ENCODE results near the gene BRD3.

BRD3 gene

GRCh38 chr9:134043531-134043988 lies 24.3 kb downstream of the BRD3 start:
- no peaks in the 10 kb centered on the region for H3K4me1 ChIP-seq (ENCODE audit: low read length)
- no peaks in the 10 kb centered on the region for H4K20me1 ChIP-seq (ENCODE audit: insufficient read depth, low read length)
- H3K79me2 ChIP-seq (ENCODE audit: low read length) = no peaks in the 10 kb centered on the region
- TF ChIP-seq EZH2phosphoT487 (IDR thresholded peaks at IDR 0.05; ENCODE audit: low read depth) (no peak), CTCF (IDR thresholded peaks at IDR 0.05; ENCODE audit: low read depth, low read length) (no peak)
- peaks cover 14% of the 10 kb centered on the region for H3K36me3 ChIP-seq (replicated peaks; ENCODE audit: low read depth, low read length)
- H3K27me3 ChIP-seq (ENCODE audit: low read depth, low read length) = no peaks in the 10 kb centered on the region
- no peak overlapping the region for H3K4me2 ChIP-seq (ENCODE audit: low read length)
- no peak overlapping the region for H3K4me3 ChIP-seq (ENCODE audit: low read length)
- H2AFZ ChIP-seq (ENCODE audit: low read depth, low read length) = no peak overlapping the region
- no peak overlapping the region for H3K9ac ChIP-seq (ENCODE audit: low read length)
- no peak overlapping the region for H3K27ac ChIP-seq (ENCODE audit: low read length)
- no peaks in the 10 kb centered on the region for H3K9me3 ChIP-seq (ENCODE audit: insufficient read depth, low read length)

- Histone ChIP-seq H3K79me2 (ENCODE audit: low read length) (no peaks in the 10 kb centered on the region), H3K4me2 (ENCODE audit: low read length) (no peak overlapping the region), H3K9ac (ENCODE audit: low read length) (no peak overlapping the region), H3K9me3 (ENCODE audit: insufficient read depth, low read length) (no peaks in the 10 kb centered on the region), H3K4me3 (ENCODE audit: low read length) (no peak overlapping the region), H2AFZ (ENCODE audit: low read depth, low read length) (no peak overlapping the region), H3K27me3 (ENCODE audit: low read depth, low read length) (no peaks in the 10 kb centered on the region), H4K20me1 (ENCODE audit: insufficient read depth, low read length) (no peaks in the 10 kb centered on the region), H3K27ac (ENCODE audit: low read length) (no peak overlapping the region), H3K4me1 (ENCODE audit: low read length) (no peaks in the 10 kb centered on the region), H3K36me3 (replicated peaks; ENCODE audit: low read depth, low read length) (peaks cover 18% of the 10 kb centered on the region)
- no peak for TF ChIP-seq EZH2phosphoT487 (IDR thresholded peaks at IDR 0.05; ENCODE audit: low read depth)
- no peak for TF ChIP-seq CTCF (IDR thresholded peaks at IDR 0.05; ENCODE audit: low read depth, low read length)
Measured at GRCh38 chr9:134041649-134041962, 26.2 kb downstream of the BRD3 start.

- H3K79me2 ChIP-seq (ENCODE audit: low read length) = no peaks in the 10 kb centered on the region
- no peaks in the 10 kb centered on the region for H4K20me1 ChIP-seq (ENCODE audit: insufficient read depth, low read length)
Measured at GRCh38 chr9:134040781-134041648, 26.8 kb downstream of the BRD3 start.

More at GRCh38 chr9:134040781-134041648, 26.8 kb downstream of the BRD3 start:
- H3K4me1 ChIP-seq (ENCODE audit: low read length) = no peaks in the 10 kb centered on the region
- no peak overlapping the region for H3K4me2 ChIP-seq (ENCODE audit: low read length)
- TF ChIP-seq CTCF (IDR thresholded peaks at IDR 0.05; ENCODE audit: low read depth, low read length) (no peak), EZH2phosphoT487 (IDR thresholded peaks at IDR 0.05; ENCODE audit: low read depth) (no peak)
- H3K4me3 ChIP-seq (ENCODE audit: low read length) = no peak overlapping the region
- H3K9me3 ChIP-seq (ENCODE audit: insufficient read depth, low read length) = no peaks in the 10 kb centered on the region
- H3K36me3 ChIP-seq (replicated peaks; ENCODE audit: low read depth, low read length) = peaks cover 18% of the 10 kb centered on the region
- no peak overlapping the region for H3K27ac ChIP-seq (ENCODE audit: low read length)
- H2AFZ ChIP-seq (ENCODE audit: low read depth, low read length) = no peak overlapping the region
- H3K9ac ChIP-seq (ENCODE audit: low read length) = no peak overlapping the region
- no peaks in the 10 kb centered on the region for H3K27me3 ChIP-seq (ENCODE audit: low read depth, low read length)
